Breast epithelium (tissue), 3 donors: ENCODE results near the gene ILDR2.

ENCODE experiments used
- CTCF ChIP-seq, 3 donors: fragments of 450-650 bp; IDR thresholded peaks; one replicate each; pipeline ENCODE4 v1.5.1; 2016 to 2017; ENCODE audit warnings: antibody characterized with exemption in 3 of 3, mild to moderate bottlenecking in 3 of 3, moderate library complexity in 3 of 3
- POLR2A ChIP-seq: fragments of 450-650 bp; IDR thresholded peaks from one replicate; pipeline ENCODE4 v1.6.1; 2016; ENCODE audit warnings: antibody characterized with exemption, mild to moderate bottlenecking, moderate library complexity
- POLR2AphosphoS5 ChIP-seq, 3 donors: sonication (generic); formaldehyde crosslinking; IDR thresholded peaks; one replicate each; pipeline ENCODE4 v1.6.1; 2017; ENCODE audit warnings: antibody characterized with exemption in 3 of 3

GRCh38 chr1:166906647-166907046 is 68.7 kb downstream of the ILDR2 start:
- no peak for TF ChIP-seq CTCF (IDR thresholded peaks at IDR 0.05)
- TF ChIP-seq POLR2A: no peak
- no peak for TF ChIP-seq POLR2AphosphoS5 (IDR thresholded peaks at IDR 0.05)
